Inflammatory macrophage treated with lipopolysaccharide for 1 hour (primary cell): Measurements from ENCODE around the gene JAKMIP1.

ENCODE experiments used
- DNase-seq, 2 donors: peaks; one replicate each; pipeline ENCODE4 v3.0.0-alpha.2; 2020 to 2022

The JAKMIP1 gene

GRCh38 chr4:6199422-6199921 lies 877 bp downstream of the JAKMIP1 start:
- DNase-seq: no peak

GRCh38 chr4:6198768-6199421 lies 1.5 kb downstream of the JAKMIP1 start:
- no peak for DNase-seq

- DNase-seq: no peak
Observed at GRCh38 chr4:6198278-6198677, 2.1 kb downstream of the JAKMIP1 start.

- DNase-seq: no peak
Observed at GRCh38 chr4:6197433-6198174, 2.7 kb downstream of the JAKMIP1 start.

GRCh38 chr4:6196871-6197270 lies 3.5 kb downstream of the JAKMIP1 start:
- DNase-seq: no peak

- no peak for DNase-seq
Observed at GRCh38 chr4:6196324-6196723, 4.0 kb downstream of the JAKMIP1 start.

- no peak for DNase-seq
Observed at GRCh38 chr4:6195602-6196319, 4.6 kb downstream of the JAKMIP1 start.

- DNase-seq: no peak
Observed at GRCh38 chr4:6194458-6195195, 5.7 kb downstream of the JAKMIP1 start.

- DNase-seq: no peak
Observed at GRCh38 chr4:6193399-6193798, 7.0 kb downstream of the JAKMIP1 start.

- no peak for DNase-seq
Observed at GRCh38 chr4:6192245-6192644, 8.1 kb downstream of the JAKMIP1 start.

GRCh38 chr4:6191448-6192130 lies 8.8 kb downstream of the JAKMIP1 start:
- DNase-seq: no peak

- no peak for DNase-seq
Observed at GRCh38 chr4:6190486-6190885, 9.9 kb downstream of the JAKMIP1 start.

- DNase-seq: no peak
Observed at GRCh38 chr4:6189511-6189910, 10.8 kb downstream of the JAKMIP1 start.

- DNase-seq: no peak
Observed at GRCh38 chr4:6188687-6189305, 11.6 kb downstream of the JAKMIP1 start.

GRCh38 chr4:6184169-6184568 lies 16.2 kb downstream of the JAKMIP1 start:
- DNase-seq: no peak

- no peak for DNase-seq
Observed at GRCh38 chr4:6183740-6184139, 16.6 kb downstream of the JAKMIP1 start.

GRCh38 chr4:6182376-6183280 lies 17.7 kb downstream of the JAKMIP1 start:
- no peak for DNase-seq

GRCh38 chr4:6180841-6181631 lies 19.3 kb downstream of the JAKMIP1 start:
- DNase-seq: no peak

GRCh38 chr4:6179362-6179761 lies 21.0 kb downstream of the JAKMIP1 start:
- DNase-seq: no peak

- DNase-seq: no peak
Observed at GRCh38 chr4:6178757-6179156, 21.6 kb downstream of the JAKMIP1 start.
